ENCODE results near the gene RSAD1. TPM values are rescaled to one million over a fixed set of nuclear protein-coding genes. Genes with fewer than 3 reads are reported as not detected.

RSAD1 gene
- total and polyA plus RNA-seq, 11 donors, result 30.9 to 50.0 (median 42.8) TPM

DNA sequence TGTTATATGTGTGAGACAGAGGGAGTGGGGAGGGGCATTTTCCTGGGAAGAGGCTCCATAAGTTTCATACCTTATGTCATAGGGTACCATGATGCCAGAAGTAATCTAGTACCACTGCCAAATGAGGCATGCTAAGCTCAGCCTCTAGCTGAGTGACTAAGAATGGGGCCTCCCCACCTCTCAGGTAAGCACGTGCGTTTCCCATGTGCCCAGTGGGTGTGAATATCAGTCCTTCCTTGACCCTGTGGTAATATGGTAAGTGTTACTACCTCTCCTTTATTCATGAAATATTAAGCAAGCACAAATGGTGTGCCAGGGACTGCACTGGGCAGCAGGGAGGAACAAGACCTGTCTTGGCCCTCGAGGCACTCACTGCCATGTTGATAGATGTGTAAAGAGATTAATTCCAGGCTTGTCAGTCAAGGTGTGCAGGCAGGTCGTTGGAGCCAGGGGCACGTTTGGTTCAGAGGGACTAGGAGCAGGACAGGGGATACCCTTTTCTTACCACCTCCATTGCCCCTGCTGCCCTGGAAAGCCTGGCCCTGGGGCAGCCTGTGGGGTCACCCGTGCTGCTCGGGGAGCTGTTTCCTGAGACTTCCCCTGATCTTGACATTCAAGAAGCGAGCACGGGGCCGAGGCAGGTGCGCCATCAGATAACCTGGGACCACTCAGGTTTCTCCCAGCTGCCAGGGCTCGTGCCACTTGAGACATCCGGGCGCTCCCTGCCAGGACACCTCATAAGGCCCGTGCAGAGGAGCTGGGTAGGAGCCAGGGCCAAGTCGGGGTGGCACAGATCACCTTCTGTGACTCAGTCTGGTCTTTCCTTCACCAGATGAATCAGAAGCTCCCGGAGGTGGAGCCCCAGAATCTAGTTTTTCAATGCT is 8.8 kb downstream of the RSAD1 start:
- no peaks in the 10 kb centered on the region for H3K27me3 ChIP-seq
- no peak overlapping the region for H3K4me3 ChIP-seq
- H3K27ac ChIP-seq, result no peak overlapping the region
- H3K36me3 ChIP-seq, result peaks cover 0 to 50% (median 40%) of the 10 kb centered on the region in 9 donors
- H3K4me1 ChIP-seq, result peaks cover 0 to 11% (median 7%) of the 10 kb centered on the region in 12 donors
- WGBS, 4 donors, result 84 to 92% (median 87%) methylated on average over 14 to 17 of the region's 17 CpGs
- intact Hi-C loops (cut with DNase I), result loop anchor here in 6 of 10 donors (5.0 to 10.0 kb wide), 6 partner anchors 45 to 207 kb away; partner anchors contain the start of gene EPN3 (in 1 of the 6)
- peak in 1 of 5 donors; percentile 16 for DNase-seq
- ATAC-seq, result no peak
- TF ChIP-seq, protein P1, sequence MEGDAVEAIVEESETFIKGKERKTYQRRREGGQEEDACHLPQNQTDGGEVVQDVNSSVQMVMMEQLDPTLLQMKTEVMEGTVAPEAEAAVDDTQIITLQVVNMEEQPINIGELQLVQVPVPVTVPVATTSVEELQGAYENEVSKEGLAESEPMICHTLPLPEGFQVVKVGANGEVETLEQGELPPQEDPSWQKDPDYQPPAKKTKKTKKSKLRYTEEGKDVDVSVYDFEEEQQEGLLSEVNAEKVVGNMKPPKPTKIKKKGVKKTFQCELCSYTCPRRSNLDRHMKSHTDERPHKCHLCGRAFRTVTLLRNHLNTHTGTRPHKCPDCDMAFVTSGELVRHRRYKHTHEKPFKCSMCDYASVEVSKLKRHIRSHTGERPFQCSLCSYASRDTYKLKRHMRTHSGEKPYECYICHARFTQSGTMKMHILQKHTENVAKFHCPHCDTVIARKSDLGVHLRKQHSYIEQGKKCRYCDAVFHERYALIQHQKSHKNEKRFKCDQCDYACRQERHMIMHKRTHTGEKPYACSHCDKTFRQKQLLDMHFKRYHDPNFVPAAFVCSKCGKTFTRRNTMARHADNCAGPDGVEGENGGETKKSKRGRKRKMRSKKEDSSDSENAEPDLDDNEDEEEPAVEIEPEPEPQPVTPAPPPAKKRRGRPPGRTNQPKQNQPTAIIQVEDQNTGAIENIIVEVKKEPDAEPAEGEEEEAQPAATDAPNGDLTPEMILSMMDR (IDR thresholded peaks at IDR 0.05), result no peak
- TF ChIP-seq POLR2A (IDR thresholded peaks at IDR 0.05), result no peak
- no peaks in the 10 kb centered on the region for H3K9me3 ChIP-seq

DNA sequence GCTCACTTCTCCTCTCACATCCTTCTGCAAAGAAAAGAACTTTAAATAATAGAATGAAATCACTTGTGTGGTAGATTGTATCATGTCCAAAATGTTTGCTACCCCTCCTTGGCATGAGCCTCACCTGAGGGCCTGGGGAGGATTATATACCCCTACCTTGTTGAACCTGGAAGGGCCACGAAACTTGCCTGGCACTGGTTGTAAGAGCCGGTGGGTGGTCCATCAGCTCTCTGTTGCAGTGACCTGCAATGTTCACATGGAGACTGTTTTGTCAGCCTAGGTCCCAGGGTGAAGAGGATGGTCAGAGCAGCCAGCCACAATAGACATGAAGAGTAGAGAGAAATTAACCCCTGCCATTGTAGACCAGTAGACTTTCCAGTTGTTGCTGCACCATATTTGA is 10.2 kb downstream of the RSAD1 start:
- intact Hi-C loops (cut with DNase I), result loop anchor here in 6 of 10 donors (5.0 to 10.0 kb wide), 6 partner anchors 43 to 206 kb away; partner anchors contain the start of gene EPN3 (in 1 of the 6)
- DNase-seq, result no peak
- peaks cover 0 to 40% (median 33%) of the 10 kb centered on the region in 9 donors for H3K36me3 ChIP-seq
- H3K27ac ChIP-seq, result no peak overlapping the region
- H3K4me3 ChIP-seq, result no peak overlapping the region
- ATAC-seq, result no peak
- no peak for TF ChIP-seq POLR2A (IDR thresholded peaks at IDR 0.05)
- TF ChIP-seq, protein P1 (IDR thresholded peaks at IDR 0.05), result no peak
- H3K4me1 ChIP-seq, result no peaks in the 10 kb centered on the region
- WGBS, 4 donors, result 91 to 97% (median 93%) methylated on average over 2 of the region's 2 CpGs
- no peaks in the 10 kb centered on the region for H3K27me3 ChIP-seq
- H3K9me3 ChIP-seq, result no peaks in the 10 kb centered on the region

DNA sequence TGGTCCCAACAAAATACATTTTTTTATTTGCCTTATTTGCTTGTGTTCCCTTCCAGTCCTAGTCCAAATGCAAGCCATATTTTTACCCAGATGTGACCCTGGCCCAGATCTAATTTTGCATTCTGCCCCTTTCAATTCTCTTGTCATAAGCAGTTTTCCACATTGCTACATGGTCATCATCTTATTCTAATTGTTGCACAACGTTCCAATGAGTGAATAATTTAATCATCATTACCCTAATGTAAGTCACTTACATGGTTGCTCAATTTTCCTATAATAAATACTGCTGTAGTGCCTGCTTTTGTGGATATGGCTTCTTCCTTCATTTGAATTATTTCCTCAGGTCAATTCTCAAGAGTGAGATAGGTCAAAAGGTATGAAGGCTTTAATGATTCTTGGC is 12.8 kb downstream of the RSAD1 start:
- no peaks in the 10 kb centered on the region for H3K9me3 ChIP-seq
- DNase-seq (no peak), ATAC-seq (no peak)
- H3K4me3 ChIP-seq, result no peak overlapping the region
- H3K4me1 ChIP-seq, result no peaks in the 10 kb centered on the region
- no peak overlapping the region for H3K27ac ChIP-seq
- peaks cover 0 to 14% (median 9%) of the 10 kb centered on the region in 9 donors for H3K36me3 ChIP-seq
- TF ChIP-seq, protein P1 (IDR thresholded peaks at IDR 0.05), result no peak
- no peak for TF ChIP-seq POLR2A (IDR thresholded peaks at IDR 0.05)
- intact Hi-C loops (cut with DNase I), result no loop called here
- WGBS, 4 donors, result 55 to 70% (median 59%) methylated on average over 1 of the region's 1 CpG
- no peaks in the 10 kb centered on the region for H3K27me3 ChIP-seq

DNA sequence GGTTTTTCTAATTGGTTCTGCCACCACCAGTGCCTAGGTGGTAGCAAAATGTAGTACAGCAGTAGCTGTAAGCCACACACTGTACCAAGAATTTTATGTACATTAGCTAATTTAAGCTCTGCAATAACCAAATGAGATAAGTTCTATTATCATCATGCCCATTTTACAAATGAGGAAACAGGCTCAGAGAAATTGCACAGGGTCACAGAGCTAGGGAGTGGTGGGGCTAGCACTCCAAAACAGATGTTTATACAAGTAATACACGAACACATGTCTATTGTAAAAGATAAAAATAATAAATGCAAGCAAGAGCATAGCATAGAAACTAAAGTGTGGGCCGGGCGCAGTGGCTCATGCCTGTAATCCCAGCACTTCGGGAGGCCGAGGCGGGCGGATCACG is 13.6 kb downstream of the RSAD1 start:
- no peak overlapping the region for H3K27ac ChIP-seq
- H3K36me3 ChIP-seq, result peaks cover 0 to 7% (median 3%) of the 10 kb centered on the region in 9 donors
- no peaks in the 10 kb centered on the region for H3K27me3 ChIP-seq
- ATAC-seq, result no peak
- H3K9me3 ChIP-seq, result no peaks in the 10 kb centered on the region
- intact Hi-C loops (cut with DNase I), result no loop called here
- TF ChIP-seq POLR2A (IDR thresholded peaks at IDR 0.05), result no peak
- TF ChIP-seq, protein P1 (IDR thresholded peaks at IDR 0.05), result no peak
- no peaks in the 10 kb centered on the region for H3K4me1 ChIP-seq
- 87 to 92% (median 91%) methylated on average over 7 to 8 of the region's 8 CpGs for WGBS, 4 donors
- DNase-seq, result no peak
- H3K4me3 ChIP-seq, result no peak overlapping the region

All from heart left ventricle (tissue), 16 donors.